Rectal smooth muscle tissue (tissue), 1 donor: Measurements from ENCODE around the gene NUP205.
"Not testable (repeated sequence)": the region's sequence is repeated elsewhere in the genome, so short reads cannot be mapped to it uniquely, and the experiment has no call there.

Experiments used
- H3K27ac ChIP-seq: one replicate; pipeline ENCODE4 v1.7.0; 2013; ENCODE audit warnings: low read depth, low read length, inconsistent platforms
- H3K27me3 ChIP-seq: one replicate; pipeline ENCODE4 v1.7.0; 2013; ENCODE audit warnings: low read length; ENCODE audit not compliant: control insufficient read depth, insufficient read depth
- H3K36me3 ChIP-seq: one replicate; pipeline ENCODE4 v1.7.0; 2013; ENCODE audit warnings: low read length; ENCODE audit not compliant: control insufficient read depth, insufficient read depth
- H3K4me1 ChIP-seq: one replicate; pipeline ENCODE4 v1.7.0; 2013; ENCODE audit warnings: low read length; ENCODE audit not compliant: control insufficient read depth, insufficient read depth
- H3K4me3 ChIP-seq: one replicate; pipeline ENCODE4 v1.7.0; 2013; ENCODE audit warnings: low read length
- H3K9ac ChIP-seq: one replicate; pipeline ENCODE4 v1.7.0; 2013; ENCODE audit warnings: low read length

The NUP205 gene

GRCh38 chr7:135665042-135665441, 107.3 kb downstream of the NUP205 start:
- no peaks in the 10 kb centered on the region for H3K27me3 ChIP-seq
- H3K4me3 ChIP-seq: no peak overlapping the region
- H3K9ac ChIP-seq: no peak overlapping the region
- no peak overlapping the region for H3K27ac ChIP-seq
- H3K4me1 ChIP-seq: peaks cover 13% of the 10 kb centered on the region
- no peaks in the 10 kb centered on the region for H3K36me3 ChIP-seq

GRCh38 chr7:135666156-135666555, 108.4 kb downstream of the NUP205 start:
- Histone ChIP-seq H3K27me3 (no peaks in the 10 kb centered on the region), H3K27ac (no peak overlapping the region), H3K36me3 (no peaks in the 10 kb centered on the region), H3K9ac (no peak overlapping the region), H3K4me3 (no peak overlapping the region), H3K4me1 (peaks cover 17% of the 10 kb centered on the region)

GRCh38 chr7:135666846-135667245, 109.1 kb downstream of the NUP205 start:
- no peak overlapping the region for H3K9ac ChIP-seq
- H3K36me3 ChIP-seq: no peaks in the 10 kb centered on the region
- H3K27me3 ChIP-seq: no peaks in the 10 kb centered on the region
- no peak overlapping the region for H3K4me3 ChIP-seq
- no peak overlapping the region for H3K27ac ChIP-seq
- peaks cover 17% of the 10 kb centered on the region for H3K4me1 ChIP-seq

GRCh38 chr7:135667626-135668025, 109.9 kb downstream of the NUP205 start:
- H3K27ac ChIP-seq: not testable (repeated sequence)

GRCh38 chr7:135668852-135669395, 111.2 kb downstream of the NUP205 start:
- peaks cover 12% of the 10 kb centered on the region for H3K4me1 ChIP-seq
- not testable (repeated sequence) for H3K4me3 ChIP-seq, H3K27me3 ChIP-seq, H3K36me3 ChIP-seq, H3K9ac ChIP-seq, H3K27ac ChIP-seq

More at GRCh38 chr7:135667626-135668025, 109.9 kb downstream of the NUP205 start:
- H3K9ac ChIP-seq, H3K27me3 ChIP-seq, H3K36me3 ChIP-seq, H3K4me3 ChIP-seq: not testable (repeated sequence)
- peaks cover 17% of the 10 kb centered on the region for H3K4me1 ChIP-seq

GRCh38 chr7:135669774-135670173, 112.1 kb downstream of the NUP205 start:
- Histone ChIP-seq H3K36me3 (no peaks in the 10 kb centered on the region), H3K27ac (no peak overlapping the region), H3K27me3 (no peaks in the 10 kb centered on the region), H3K4me3 (no peak overlapping the region), H3K4me1 (peaks cover 10% of the 10 kb centered on the region), H3K9ac (no peak overlapping the region)

GRCh38 chr7:135670179-135670578, 112.5 kb downstream of the NUP205 start:
- Histone ChIP-seq H3K9ac (no peak overlapping the region), H3K27me3 (no peaks in the 10 kb centered on the region), H3K36me3 (no peaks in the 10 kb centered on the region), H3K4me1 (peaks cover 10% of the 10 kb centered on the region), H3K27ac (no peak overlapping the region), H3K4me3 (no peak overlapping the region)

- H3K27ac ChIP-seq: no peak overlapping the region
These were observed 115.0 kb downstream of the NUP205 start for GRCh38 chr7:135672560-135673359.

GRCh38 chr7:135673360-135673706, 115.6 kb downstream of the NUP205 start:
- H3K27ac ChIP-seq: no peak overlapping the region
- H3K36me3 ChIP-seq: no peaks in the 10 kb centered on the region
- H3K4me3 ChIP-seq: no peak overlapping the region
- H3K9ac ChIP-seq: no peak overlapping the region
- peaks cover 11% of the 10 kb centered on the region for H3K4me1 ChIP-seq
- H3K27me3 ChIP-seq: no peaks in the 10 kb centered on the region

More at GRCh38 chr7:135672560-135673359, 115.0 kb downstream of the NUP205 start:
- H3K9ac ChIP-seq: no peak overlapping the region
- peaks cover 10% of the 10 kb centered on the region for H3K4me1 ChIP-seq
- H3K4me3 ChIP-seq: no peak overlapping the region
- no peaks in the 10 kb centered on the region for H3K27me3 ChIP-seq
- H3K36me3 ChIP-seq: no peaks in the 10 kb centered on the region

GRCh38 chr7:135678612-135679575, 121.2 kb downstream of the NUP205 start:
- no peak overlapping the region for H3K4me3 ChIP-seq
- peaks cover 10% of the 10 kb centered on the region for H3K4me1 ChIP-seq
- no peaks in the 10 kb centered on the region for H3K36me3 ChIP-seq
- H3K27me3 ChIP-seq: no peaks in the 10 kb centered on the region
- H3K27ac ChIP-seq: no peak overlapping the region
- no peak overlapping the region for H3K9ac ChIP-seq

GRCh38 chr7:135681762-135682161, 124.0 kb downstream of the NUP205 start:
- Histone ChIP-seq H3K27ac (no peak overlapping the region), H3K36me3 (no peaks in the 10 kb centered on the region), H3K27me3 (no peaks in the 10 kb centered on the region), H3K4me1 (peaks cover 10% of the 10 kb centered on the region), H3K9ac (no peak overlapping the region), H3K4me3 (no peak overlapping the region)

GRCh38 chr7:135682191-135682590, 124.5 kb downstream of the NUP205 start:
- peaks cover 10% of the 10 kb centered on the region for H3K4me1 ChIP-seq
- H3K36me3 ChIP-seq: no peaks in the 10 kb centered on the region
- H3K27ac ChIP-seq: no peak overlapping the region
- H3K4me3 ChIP-seq: no peak overlapping the region
- no peak overlapping the region for H3K9ac ChIP-seq
- H3K27me3 ChIP-seq: no peaks in the 10 kb centered on the region
